HCT116 (cell line): Measurements from ENCODE around the gene TNKS1BP1. TPM values are rescaled to one million over a fixed set of nuclear protein-coding genes. Genes with fewer than 3 reads are reported as not detected.

Source experiments
- ATAC-seq: fragments of 200-7000 bp; cut with Tn5 transposase; 2 replicates; pipeline ENCODE4 v1.9.1; 2020; ENCODE audit warnings: mild to moderate bottlenecking, moderate library complexity
- BruUV-seq: library from RNA; stranded (reverse); fragments of 400-500 nt; replicated peaks from 2 replicates; lab custom pipeline; 2021; lab: Mats Ljungman, UMichigan
- CTCF ChIA-PET: fragments of 300-600 bp; sonication (Branson Sonifier 250); formaldehyde crosslinking; loops from one replicate; lab custom pipeline; 2021; ENCODE audit warnings: antibody characterized with exemption; lab: Charles Lee
- POLR2A ChIA-PET: fragments of 300-600, 350-600 bp; sonication (Branson Sonifier 250); formaldehyde crosslinking; loops from one replicate; lab custom pipeline; 2021; ENCODE audit warnings: antibody characterized with exemption; lab: Charles Lee
- RAD21 ChIA-PET, 2 experiments: fragments of 300-600 bp; sonication (Branson Sonifier 250); formaldehyde crosslinking; loops; one replicate each; lab custom pipeline; 2023; ENCODE audit warnings: low total read pairs in 2 of 2; ENCODE audit not compliant: uncharacterized antibody in 2 of 2, unreplicated experiment in 2 of 2, low non-redundant PET in 1 of 2; lab: Charles Lee
- DNase-seq: peaks from one replicate; pipeline ENCODE4 v3.0.0-alpha.2; 2010; ENCODE audit warnings: low read depth, low spot score
- H2AFZ ChIP-seq: fragments of 200-600 bp; shearing (Covaris generic), sonication (generic); 2 replicates; pipeline ENCODE4 v1.6.1; 2017; ENCODE audit warnings: low read depth, mixed run types, mixed read lengths, antibody characterized with exemption, low read length; ENCODE audit not compliant: poor library complexity, severe bottlenecking
- H3K27ac ChIP-seq: 2 replicates; pipeline ENCODE4 v1.5.1; 2012; ENCODE audit warnings: low read depth, low read length
- H3K27me3 ChIP-seq: fragments of 200-600 bp; sonication (generic); 2 replicates; pipeline ENCODE4 v1.6.1; 2016; ENCODE audit warnings: mixed run types, low read length, mixed read lengths; ENCODE audit not compliant: insufficient read depth
- H3K36me3 ChIP-seq, 2 experiments: fragments of 200-500 bp in 1 of 2; fragments of 200-600 bp in 1 of 2; sonication (Bioruptor generic) in 1 of 2; sonication (generic) in 1 of 2; 2 replicates each; pipeline versions ENCODE4 v1.5.1 to v1.6.1; 2014 to 2016; ENCODE audit warnings: low read length in 2 of 2, inconsistent platforms in 1 of 2, mixed read lengths in 1 of 2, mixed run types in 1 of 2; ENCODE audit not compliant: insufficient read depth in 2 of 2, control insufficient read depth in 1 of 2
- H3K4me1 ChIP-seq, 2 experiments: fragments of 200-600 bp in 1 of 2; sonication (generic) in 1 of 2; 2 replicates each; pipeline versions ENCODE4 v1.5.1 to v1.6.1; 2012 to 2017; ENCODE audit warnings: low read length in 2 of 2, inconsistent platforms in 1 of 2, mild to moderate bottlenecking in 1 of 2, mixed read lengths in 1 of 2, mixed run types in 1 of 2, moderate library complexity in 1 of 2; ENCODE audit not compliant: insufficient read depth in 2 of 2, control insufficient read depth in 1 of 2
- H3K4me2 ChIP-seq: fragments of 200-600 bp; sonication (generic); 2 replicates; pipeline ENCODE4 v1.6.1; 2017; ENCODE audit warnings: mixed run types, low read length, mixed read lengths
- H3K4me3 ChIP-seq, 2 experiments: fragments of 200-600 bp in 1 of 2; sonication (generic) in 1 of 2; replicated peaks in 1 of 2; 2 replicates each; pipeline ENCODE4 v1.5.1; 2011 to 2016; ENCODE audit warnings: low read length in 2 of 2, control low read depth in 1 of 2, low read depth in 1 of 2, mild to moderate bottlenecking in 1 of 2, mixed read lengths in 1 of 2, mixed run types in 1 of 2
- H3K79me2 ChIP-seq: fragments of 200-600 bp; sonication (generic); 2 replicates; pipeline ENCODE4 v1.6.1; 2017; ENCODE audit warnings: mild to moderate bottlenecking, mixed run types, low read length, moderate library complexity, mixed read lengths; ENCODE audit not compliant: insufficient read depth
- H3K9ac ChIP-seq: fragments of 200-600 bp; sonication (generic); 2 replicates; pipeline ENCODE4 v1.6.1; 2016; ENCODE audit warnings: low read length, mixed read lengths
- H3K9me2 ChIP-seq: fragments of 200-600 bp; sonication (generic), shearing (Covaris generic); 2 replicates; pipeline ENCODE4 v1.6.1; 2017; ENCODE audit warnings: mixed run types, mild to moderate bottlenecking, moderate library complexity; ENCODE audit not compliant: insufficient read depth
- H3K9me3 ChIP-seq, 2 experiments: fragments of 200-500 bp in 1 of 2; fragments of 200-600 bp in 1 of 2; sonication (Bioruptor generic) in 1 of 2; sonication (generic) in 1 of 2; 2 replicates each; pipeline ENCODE4 v1.6.1; 2014 to 2017; ENCODE audit warnings: low read length in 2 of 2, mixed read lengths in 2 of 2, inconsistent platforms in 1 of 2, low read depth in 1 of 2, mild to moderate bottlenecking in 1 of 2, mixed run types in 1 of 2, moderate library complexity in 1 of 2; ENCODE audit not compliant: control insufficient read depth in 1 of 2, insufficient read depth in 1 of 2
- H4K20me1 ChIP-seq: fragments of 200-600 bp; sonication (generic), shearing (Covaris generic); 2 replicates; pipeline ENCODE4 v1.6.1; 2017; ENCODE audit warnings: mixed run types, mild to moderate bottlenecking, moderate library complexity; ENCODE audit not compliant: insufficient read depth
- CTCF ChIP-seq, 3 experiments: fragments of 200-600 bp in 1 of 3; sonication (generic) in 1 of 3; IDR thresholded peaks in 2 of 3; conservative IDR thresholded peaks in 1 of 3; 2 replicates each; pipeline ENCODE4 v1.5.1; 2012 to 2017; ENCODE audit warnings: low read depth in 2 of 3, low read length in 2 of 3, antibody characterized with exemption in 1 of 3, borderline replicate concordance in 1 of 3, control low read depth in 1 of 3, mild to moderate bottlenecking in 1 of 3, mixed read lengths in 1 of 3, mixed run types in 1 of 3, moderate library complexity in 1 of 3; ENCODE audit not compliant: insufficient read depth in 1 of 3
- EGR1 ChIP-seq: IDR thresholded peaks from 2 replicates; pipeline ENCODE4 v1.6.1; 2012; ENCODE audit warnings: low read depth
- ELF1 ChIP-seq: IDR thresholded peaks from 2 replicates; pipeline ENCODE4 v1.6.1; 2012; ENCODE audit warnings: low read depth, borderline replicate concordance
- EZH2phosphoT487 ChIP-seq: fragments of 200-600 bp; IDR thresholded peaks from 2 replicates; pipeline ENCODE4 v1.6.1; 2018; ENCODE audit warnings: antibody characterized with exemption, borderline replicate concordance
- FOSL1 ChIP-seq: IDR thresholded peaks from 2 replicates; pipeline ENCODE4 v1.6.1; 2012; ENCODE audit warnings: low read depth
- MAX ChIP-seq: IDR thresholded peaks from 2 replicates; pipeline ENCODE4 v1.6.1; 2012
- POLR2A ChIP-seq: IDR thresholded peaks from 2 replicates; pipeline ENCODE4 v1.7.0; 2011; ENCODE audit warnings: borderline replicate concordance; ENCODE audit not compliant: insufficient read depth, insufficient read length; ENCODE audit errors: extremely low read depth
- POLR2AphosphoS5 ChIP-seq: IDR thresholded peaks from 2 replicates; pipeline ENCODE4 v1.6.1; 2011; ENCODE audit warnings: mild to moderate bottlenecking, low read depth, low read length, moderate library complexity
- SIN3A ChIP-seq: IDR thresholded peaks from 2 replicates; pipeline ENCODE4 v1.6.1; 2012; ENCODE audit warnings: low read depth
- SRF ChIP-seq: IDR thresholded peaks from 2 replicates; pipeline ENCODE4 v1.6.1; 2012; ENCODE audit warnings: low read depth
- YY1 ChIP-seq: IDR thresholded peaks from 2 replicates; pipeline ENCODE4 v1.6.1; 2011; ENCODE audit warnings: low read length, low read depth, moderate library complexity, mild to moderate bottlenecking; ENCODE audit not compliant: insufficient replicate concordance; ENCODE audit errors: extremely low read depth
- ZFX ChIP-seq: fragments of 450-650 bp; IDR thresholded peaks from 2 replicates; pipeline ENCODE4 v1.6.1; 2017
- ZNF274 ChIP-seq: fragments of 200-500 bp; sonication (Bioruptor generic); IDR thresholded peaks from 2 replicates; pipeline ENCODE4 v1.6.1; 2014; ENCODE audit warnings: mild to moderate bottlenecking, low read depth, low read length, inconsistent platforms
- intact Hi-C: fragments of 100-400 bp; cut with micrococcal nuclease; formaldehyde crosslinking; loops from 2 replicates; pipeline ENCODE4 v1.10.0; 2022
- total RNA-seq: library from RNA; stranded (reverse); gene quantifications from one replicate; pipeline ENCODE4 v1.2.1, GENCODE V29; 2021; ENCODE audit not compliant: unreplicated experiment
- TF ChIP-seq, protein P1 (sequence below): IDR thresholded peaks from 2 replicates; pipeline ENCODE4 v1.6.1; 2012; ENCODE audit warnings: low read depth

Gene TNKS1BP1
- total RNA-seq, 1 experiment from 2014 or later, result 77.6 TPM

GRCh38 chr11:57370941-57371340, 46.2 kb upstream of the TNKS1BP1 start:
- no peak for ATAC-seq
- CTCF ChIA-PET, result no interaction called here
- POLR2A ChIA-PET, result no interaction called here
- Histone ChIP-seq H3K9me2 (no peaks in the 10 kb centered on the region), H4K20me1 (no peaks in the 10 kb centered on the region), H3K79me2 (no peaks in the 10 kb centered on the region), H3K4me2 (no peak overlapping the region), H3K9ac (no peak overlapping the region), H3K27ac (no peak overlapping the region), H3K36me3 (no peaks in the 10 kb centered on the region), H3K4me3 (no peak overlapping the region), H3K9me3 (no peaks in the 10 kb centered on the region), H2AFZ (no peak overlapping the region), H3K4me1 (no peaks in the 10 kb centered on the region), H3K27me3 (no peaks in the 10 kb centered on the region)
- no TSS peak for BruUV-seq
- RAD21 ChIA-PET, result no interaction called here
- DNase-seq, result no peak
- intact Hi-C loops, result no loop called here
- TF ChIP-seq FOSL1, result no peak
- no peak for TF ChIP-seq ZFX
- no peak for TF ChIP-seq SRF
- no peak for TF ChIP-seq POLR2AphosphoS5
- TF ChIP-seq ELF1, result no peak
- TF ChIP-seq POLR2A, result no peak
- TF ChIP-seq YY1, result no peak
- TF ChIP-seq CTCF (IDR thresholded peaks at IDR 0.05 in 2 of 3, conservative IDR thresholded peaks at IDR 0.05 in 1 of 3; ENCODE audit: borderline replicate concordance in 1 of 3, insufficient read depth in 1 of 3, low read depth in 2 of 3, low read length in 2 of 3), result no peak
- TF ChIP-seq ZNF274, result no peak
- TF ChIP-seq SIN3A, result no peak
- no peak for TF ChIP-seq EGR1
- no peak for TF ChIP-seq MAX
- TF ChIP-seq, protein P1, sequence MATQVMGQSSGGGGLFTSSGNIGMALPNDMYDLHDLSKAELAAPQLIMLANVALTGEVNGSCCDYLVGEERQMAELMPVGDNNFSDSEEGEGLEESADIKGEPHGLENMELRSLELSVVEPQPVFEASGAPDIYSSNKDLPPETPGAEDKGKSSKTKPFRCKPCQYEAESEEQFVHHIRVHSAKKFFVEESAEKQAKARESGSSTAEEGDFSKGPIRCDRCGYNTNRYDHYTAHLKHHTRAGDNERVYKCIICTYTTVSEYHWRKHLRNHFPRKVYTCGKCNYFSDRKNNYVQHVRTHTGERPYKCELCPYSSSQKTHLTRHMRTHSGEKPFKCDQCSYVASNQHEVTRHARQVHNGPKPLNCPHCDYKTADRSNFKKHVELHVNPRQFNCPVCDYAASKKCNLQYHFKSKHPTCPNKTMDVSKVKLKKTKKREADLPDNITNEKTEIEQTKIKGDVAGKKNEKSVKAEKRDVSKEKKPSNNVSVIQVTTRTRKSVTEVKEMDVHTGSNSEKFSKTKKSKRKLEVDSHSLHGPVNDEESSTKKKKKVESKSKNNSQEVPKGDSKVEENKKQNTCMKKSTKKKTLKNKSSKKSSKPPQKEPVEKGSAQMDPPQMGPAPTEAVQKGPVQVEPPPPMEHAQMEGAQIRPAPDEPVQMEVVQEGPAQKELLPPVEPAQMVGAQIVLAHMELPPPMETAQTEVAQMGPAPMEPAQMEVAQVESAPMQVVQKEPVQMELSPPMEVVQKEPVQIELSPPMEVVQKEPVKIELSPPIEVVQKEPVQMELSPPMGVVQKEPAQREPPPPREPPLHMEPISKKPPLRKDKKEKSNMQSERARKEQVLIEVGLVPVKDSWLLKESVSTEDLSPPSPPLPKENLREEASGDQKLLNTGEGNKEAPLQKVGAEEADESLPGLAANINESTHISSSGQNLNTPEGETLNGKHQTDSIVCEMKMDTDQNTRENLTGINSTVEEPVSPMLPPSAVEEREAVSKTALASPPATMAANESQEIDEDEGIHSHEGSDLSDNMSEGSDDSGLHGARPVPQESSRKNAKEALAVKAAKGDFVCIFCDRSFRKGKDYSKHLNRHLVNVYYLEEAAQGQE, result no peak
- no peak for TF ChIP-seq EZH2phosphoT487
